ENCODE measurements around the gene YIF1B.

YIF1B gene

DNA sequence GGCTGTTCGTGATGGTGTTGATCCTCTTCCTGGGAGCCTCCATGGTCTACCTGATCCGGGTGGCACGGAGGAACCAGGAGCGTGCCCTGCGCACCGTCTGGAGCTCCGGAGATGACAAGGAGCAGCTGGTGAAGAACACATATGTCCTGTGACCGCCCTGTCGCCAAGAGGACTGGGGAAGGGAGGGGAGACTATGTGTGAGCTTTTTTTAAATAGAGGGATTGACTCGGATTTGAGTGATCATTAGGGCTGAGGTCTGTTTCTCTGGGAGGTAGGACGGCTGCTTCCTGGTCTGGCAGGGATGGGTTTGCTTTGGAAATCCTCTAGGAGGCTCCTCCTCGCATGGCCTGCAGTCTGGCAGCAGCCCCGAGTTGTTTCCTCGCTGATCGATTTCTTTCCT, 23.9 kb downstream of the YIF1B start:
- no peak for DNase-seq (ENCODE audit: low read depth, low spot score)

DNA sequence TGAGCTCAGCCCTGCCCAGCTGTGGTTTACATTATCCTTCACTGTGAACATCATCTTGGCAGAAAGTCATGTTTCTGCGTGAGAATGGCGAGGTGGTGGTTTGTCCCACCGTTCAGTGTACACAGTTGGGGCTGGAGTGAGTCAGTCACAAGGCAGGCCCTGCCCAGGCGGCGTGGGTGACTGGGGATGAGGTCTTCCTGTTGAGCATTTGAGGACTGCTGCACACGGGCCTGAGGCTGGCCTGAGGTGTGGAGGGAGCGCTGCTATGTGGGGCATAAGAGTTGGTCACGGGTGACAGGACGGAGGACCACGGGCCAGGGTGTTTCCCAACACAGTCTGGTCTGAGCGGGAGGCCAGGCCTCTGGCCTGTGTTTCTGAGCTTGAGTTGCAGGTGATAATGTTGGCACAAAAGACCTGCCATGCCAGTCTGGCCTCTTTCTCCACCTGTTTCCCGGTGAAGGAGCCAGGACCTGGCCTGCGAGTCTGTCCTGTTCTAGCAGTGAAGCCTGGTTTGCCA, 25.1 kb downstream of the YIF1B start:
- H3K4me3 ChIP-seq (ENCODE audit: low read depth, low read length), result no peak overlapping the region
- in situ Hi-C loops (cut with HindIII; ENCODE audit: low sequenced_read_pairs), result no loop called here
- TF ChIP-seq, protein P1, sequence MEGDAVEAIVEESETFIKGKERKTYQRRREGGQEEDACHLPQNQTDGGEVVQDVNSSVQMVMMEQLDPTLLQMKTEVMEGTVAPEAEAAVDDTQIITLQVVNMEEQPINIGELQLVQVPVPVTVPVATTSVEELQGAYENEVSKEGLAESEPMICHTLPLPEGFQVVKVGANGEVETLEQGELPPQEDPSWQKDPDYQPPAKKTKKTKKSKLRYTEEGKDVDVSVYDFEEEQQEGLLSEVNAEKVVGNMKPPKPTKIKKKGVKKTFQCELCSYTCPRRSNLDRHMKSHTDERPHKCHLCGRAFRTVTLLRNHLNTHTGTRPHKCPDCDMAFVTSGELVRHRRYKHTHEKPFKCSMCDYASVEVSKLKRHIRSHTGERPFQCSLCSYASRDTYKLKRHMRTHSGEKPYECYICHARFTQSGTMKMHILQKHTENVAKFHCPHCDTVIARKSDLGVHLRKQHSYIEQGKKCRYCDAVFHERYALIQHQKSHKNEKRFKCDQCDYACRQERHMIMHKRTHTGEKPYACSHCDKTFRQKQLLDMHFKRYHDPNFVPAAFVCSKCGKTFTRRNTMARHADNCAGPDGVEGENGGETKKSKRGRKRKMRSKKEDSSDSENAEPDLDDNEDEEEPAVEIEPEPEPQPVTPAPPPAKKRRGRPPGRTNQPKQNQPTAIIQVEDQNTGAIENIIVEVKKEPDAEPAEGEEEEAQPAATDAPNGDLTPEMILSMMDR (IDR thresholded peaks at IDR 0.05; ENCODE audit: low read depth, low read length), result no peak
- DNase-seq (ENCODE audit: low read depth, low spot score), result peak; percentile 85

More for the DNA sequence above, 23.9 kb downstream of the YIF1B start:
- H3K4me3 ChIP-seq (ENCODE audit: low read depth, low read length), result no peak overlapping the region
- TF ChIP-seq, protein P1 (IDR thresholded peaks at IDR 0.05; ENCODE audit: low read depth, low read length), result no peak
- in situ Hi-C loops (cut with HindIII; ENCODE audit: low sequenced_read_pairs), result no loop called here

DNA sequence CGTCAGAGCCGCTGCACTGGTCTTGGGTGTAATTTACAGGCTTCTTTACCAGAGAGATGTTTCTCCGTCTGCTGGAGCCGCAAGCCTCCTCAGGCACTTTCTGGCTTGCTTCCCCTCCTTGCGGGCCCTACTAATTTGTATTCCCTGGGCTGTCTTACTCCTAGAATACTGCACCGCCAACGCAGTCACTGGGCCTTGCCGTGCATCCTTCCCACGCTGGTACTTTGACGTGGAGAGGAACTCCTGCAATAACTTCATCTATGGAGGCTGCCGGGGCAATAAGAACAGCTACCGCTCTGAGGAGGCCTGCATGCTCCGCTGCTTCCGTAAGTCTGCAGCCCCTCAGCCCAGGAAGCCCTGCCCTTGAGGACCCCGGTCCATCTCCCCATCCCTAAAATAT, 25.8 kb downstream of the YIF1B start:
- in situ Hi-C loops (cut with HindIII; ENCODE audit: low sequenced_read_pairs), result no loop called here
- no peak overlapping the region for H3K4me3 ChIP-seq (ENCODE audit: low read depth, low read length)
- TF ChIP-seq, protein P1 (IDR thresholded peaks at IDR 0.05; ENCODE audit: low read depth, low read length), result no peak
- DNase-seq (ENCODE audit: low read depth, low spot score), result no peak

DNA sequence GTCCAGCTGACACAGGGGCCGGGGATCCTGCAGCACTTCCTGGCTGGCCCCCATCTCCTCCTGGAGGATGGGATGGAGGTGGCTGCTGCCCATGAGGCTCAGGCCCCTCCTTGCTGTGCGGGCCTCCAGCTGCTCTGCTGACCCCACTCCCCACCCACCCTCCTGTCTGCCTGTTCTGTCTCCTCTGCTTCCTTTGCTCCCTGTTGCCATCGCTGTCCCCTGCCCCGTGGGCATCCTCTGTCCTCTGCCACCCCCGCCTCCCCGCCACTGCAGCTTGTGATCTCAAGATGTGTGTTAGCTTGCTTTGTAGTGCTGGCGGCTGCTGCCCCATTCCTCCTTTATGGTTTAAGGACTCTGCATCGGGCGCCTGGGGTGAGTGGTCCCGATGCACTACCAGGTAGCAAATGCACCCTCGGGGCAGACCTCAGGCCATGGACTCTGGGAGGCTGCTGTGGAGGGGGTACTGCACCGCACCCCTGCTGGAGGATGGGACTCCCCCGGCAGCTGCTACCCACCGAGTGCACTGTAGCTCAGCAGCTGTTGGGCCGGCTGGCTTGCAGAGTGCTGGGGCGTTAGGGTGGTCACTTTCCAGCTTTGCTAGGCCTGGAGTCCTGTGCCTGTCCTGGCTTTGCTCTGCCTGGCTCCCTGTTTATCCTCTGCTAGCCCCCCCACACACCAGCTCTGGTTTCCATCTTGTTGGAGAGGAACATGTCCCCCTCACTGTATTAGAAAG, 27.5 kb downstream of the YIF1B start:
- H3K4me3 ChIP-seq (ENCODE audit: low read depth, low read length), result no peak overlapping the region
- in situ Hi-C loops (cut with HindIII; ENCODE audit: low sequenced_read_pairs), result no loop called here
- TF ChIP-seq, protein P1 (IDR thresholded peaks at IDR 0.05; ENCODE audit: low read depth, low read length), result no peak
- DNase-seq (ENCODE audit: low read depth, low spot score), result no peak

DNA sequence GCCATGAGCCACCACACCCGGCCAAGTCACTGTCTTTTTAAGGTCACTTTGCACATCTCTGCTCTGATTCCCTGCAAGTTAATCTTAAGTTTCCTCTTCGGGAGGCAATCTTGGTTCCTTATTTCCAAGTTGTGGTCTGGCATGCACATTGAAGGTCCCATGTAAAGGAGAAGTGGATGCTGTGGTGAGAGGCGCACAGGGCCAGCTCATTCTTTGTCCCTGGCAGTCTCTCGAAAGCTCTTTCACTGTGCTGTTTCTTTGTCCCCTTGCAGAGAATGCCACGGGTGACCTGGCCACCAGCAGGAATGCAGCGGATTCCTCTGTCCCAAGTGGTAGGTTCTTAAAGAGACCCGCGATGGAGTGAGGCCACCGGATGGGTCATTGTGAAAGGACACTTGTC, 28.1 kb downstream of the YIF1B start:
- no peak overlapping the region for H3K4me3 ChIP-seq (ENCODE audit: low read depth, low read length)
- TF ChIP-seq, protein P1 (IDR thresholded peaks at IDR 0.05; ENCODE audit: low read depth, low read length), result no peak
- in situ Hi-C loops (cut with HindIII; ENCODE audit: low sequenced_read_pairs), result no loop called here
- no peak for DNase-seq (ENCODE audit: low read depth, low spot score)

DNA sequence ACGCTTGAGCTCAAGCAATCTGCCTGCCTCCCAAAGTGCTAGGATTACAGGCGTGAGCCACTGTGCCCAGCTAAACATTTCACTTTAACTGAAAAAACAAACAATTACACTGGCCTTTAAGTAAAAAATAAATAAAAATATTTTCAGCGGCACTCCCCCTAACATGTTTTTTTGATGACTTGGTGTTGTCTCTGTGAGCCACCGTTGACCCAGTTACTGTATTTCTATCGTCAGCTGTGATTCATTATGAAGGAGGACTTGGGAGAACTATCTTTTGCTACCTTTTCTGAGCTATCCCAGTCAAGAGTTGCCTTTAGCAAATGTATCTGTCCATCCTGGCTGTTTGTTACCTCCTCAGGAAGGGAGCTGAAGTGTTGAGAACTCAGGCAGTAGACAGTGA, 30.2 kb downstream of the YIF1B start:
- in situ Hi-C loops (cut with HindIII; ENCODE audit: low sequenced_read_pairs), result no loop called here
- H3K4me3 ChIP-seq (ENCODE audit: low read depth, low read length), result no peak overlapping the region
- TF ChIP-seq, protein P1 (IDR thresholded peaks at IDR 0.05; ENCODE audit: low read depth, low read length), result no peak
- DNase-seq (ENCODE audit: low read depth, low spot score), result no peak
